LNCAP (cell line): ENCODE measurements around the gene ADORA2B.

Experiments
- TF ChIP-seq, protein P1 (sequence below): fragments of 450-650 bp; IDR thresholded peaks from 2 replicates; pipeline ENCODE4 v1.5.1; 2017; ENCODE audit warnings: mild to moderate bottlenecking

The ADORA2B gene

DNA sequence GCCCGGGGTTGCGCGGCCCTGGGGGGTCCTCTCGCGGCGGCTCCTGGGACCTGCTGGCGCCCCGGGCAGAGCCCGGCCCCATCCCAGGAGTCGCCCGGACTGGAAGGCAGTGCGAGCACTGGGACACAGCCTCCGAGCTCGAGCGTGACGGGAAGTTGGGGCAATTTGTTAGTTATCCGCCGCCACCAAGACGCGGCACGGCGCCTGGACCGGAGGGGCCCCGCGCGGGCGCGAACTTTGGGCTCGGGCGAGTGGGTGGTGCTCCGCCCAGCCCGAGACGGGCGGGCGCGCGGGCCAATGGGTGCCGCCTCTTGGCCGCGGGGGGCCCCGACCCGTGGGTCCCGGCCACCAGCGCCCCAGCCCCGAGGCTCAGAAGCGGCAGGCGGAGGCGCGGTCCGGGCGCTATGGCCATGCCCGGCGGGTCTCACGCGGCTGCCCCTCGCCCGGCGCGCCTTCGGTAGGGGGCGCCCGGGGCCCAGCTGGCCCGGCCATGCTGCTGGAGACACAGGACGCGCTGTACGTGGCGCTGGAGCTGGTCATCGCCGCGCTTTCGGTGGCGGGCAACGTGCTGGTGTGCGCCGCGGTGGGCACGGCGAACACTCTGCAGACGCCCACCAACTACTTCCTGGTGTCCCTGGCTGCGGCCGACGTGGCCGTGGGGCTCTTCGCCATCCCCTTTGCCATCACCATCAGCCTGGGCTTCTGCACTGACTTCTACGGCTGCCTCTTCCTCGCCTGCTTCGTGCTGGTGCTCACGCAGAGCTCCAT lies at the start of gene ADORA2B:
TSS of gene ADORA2B (plus strand) at position 372 of the 768 bp plus-strand sequence. CDS start at position 491, 119 bp downstream.
- TF ChIP-seq, protein P1, sequence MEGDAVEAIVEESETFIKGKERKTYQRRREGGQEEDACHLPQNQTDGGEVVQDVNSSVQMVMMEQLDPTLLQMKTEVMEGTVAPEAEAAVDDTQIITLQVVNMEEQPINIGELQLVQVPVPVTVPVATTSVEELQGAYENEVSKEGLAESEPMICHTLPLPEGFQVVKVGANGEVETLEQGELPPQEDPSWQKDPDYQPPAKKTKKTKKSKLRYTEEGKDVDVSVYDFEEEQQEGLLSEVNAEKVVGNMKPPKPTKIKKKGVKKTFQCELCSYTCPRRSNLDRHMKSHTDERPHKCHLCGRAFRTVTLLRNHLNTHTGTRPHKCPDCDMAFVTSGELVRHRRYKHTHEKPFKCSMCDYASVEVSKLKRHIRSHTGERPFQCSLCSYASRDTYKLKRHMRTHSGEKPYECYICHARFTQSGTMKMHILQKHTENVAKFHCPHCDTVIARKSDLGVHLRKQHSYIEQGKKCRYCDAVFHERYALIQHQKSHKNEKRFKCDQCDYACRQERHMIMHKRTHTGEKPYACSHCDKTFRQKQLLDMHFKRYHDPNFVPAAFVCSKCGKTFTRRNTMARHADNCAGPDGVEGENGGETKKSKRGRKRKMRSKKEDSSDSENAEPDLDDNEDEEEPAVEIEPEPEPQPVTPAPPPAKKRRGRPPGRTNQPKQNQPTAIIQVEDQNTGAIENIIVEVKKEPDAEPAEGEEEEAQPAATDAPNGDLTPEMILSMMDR: peak; percentile 62

DNA sequence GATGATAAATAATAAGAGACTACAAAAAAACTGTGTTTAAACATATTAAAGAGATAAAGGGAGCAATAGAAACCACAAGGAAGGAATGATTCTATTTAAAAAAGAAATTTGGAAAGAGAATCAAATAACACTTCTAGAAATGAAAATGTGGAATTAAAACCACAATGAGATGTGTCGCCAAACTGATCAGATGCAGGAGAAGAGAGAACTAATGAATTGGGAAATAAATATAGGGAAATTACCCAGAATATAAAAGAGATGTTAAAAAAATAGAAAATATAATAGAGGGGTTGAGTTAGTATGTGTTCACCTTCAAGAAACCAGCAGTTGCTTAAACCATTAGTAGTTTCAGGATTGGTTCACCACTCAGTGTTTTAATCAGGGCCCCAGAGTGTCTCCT lies 48.7 kb upstream of the ADORA2B start:
- TF ChIP-seq, protein P1: no peak

DNA sequence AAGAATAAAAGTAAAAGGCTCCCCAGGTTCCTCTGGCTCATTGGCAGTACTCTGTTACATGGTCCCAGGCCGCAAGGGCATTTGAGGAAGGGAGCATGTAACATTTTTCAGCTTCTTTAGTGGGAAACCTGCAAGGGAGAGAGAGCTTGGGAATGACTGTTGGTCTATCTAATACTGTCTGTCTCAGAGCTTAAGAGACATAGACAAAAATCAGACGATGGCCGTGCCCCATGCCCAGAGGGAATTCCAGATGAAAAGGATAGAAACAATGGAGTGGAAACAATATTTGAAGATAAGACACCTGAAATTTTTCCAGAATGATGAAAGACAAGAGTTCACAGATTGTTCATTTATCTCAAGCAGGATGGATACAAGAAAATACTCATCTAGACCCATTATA lies 48.1 kb upstream of the ADORA2B start:
- TF ChIP-seq, protein P1: no peak

DNA sequence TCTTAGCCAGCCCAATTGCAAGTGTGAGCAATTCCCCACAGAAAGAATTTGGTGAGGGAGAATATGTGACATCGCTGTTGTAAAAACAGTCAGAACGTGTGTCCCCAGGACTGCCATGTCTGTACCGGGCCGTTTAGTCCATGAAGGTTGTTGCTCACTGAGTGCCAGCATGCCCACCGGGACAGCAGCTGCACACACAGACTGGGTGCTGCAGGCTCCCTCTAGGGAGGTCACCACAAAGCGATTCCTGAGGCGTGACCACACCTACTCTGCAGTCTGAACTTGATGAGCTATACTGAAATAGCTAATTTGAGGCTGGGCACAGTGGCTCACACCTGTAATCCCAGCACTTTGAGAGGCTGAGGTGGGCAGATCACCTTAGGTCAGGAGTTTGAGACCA lies 44.1 kb upstream of the ADORA2B start:
- TF ChIP-seq, protein P1: no peak

DNA sequence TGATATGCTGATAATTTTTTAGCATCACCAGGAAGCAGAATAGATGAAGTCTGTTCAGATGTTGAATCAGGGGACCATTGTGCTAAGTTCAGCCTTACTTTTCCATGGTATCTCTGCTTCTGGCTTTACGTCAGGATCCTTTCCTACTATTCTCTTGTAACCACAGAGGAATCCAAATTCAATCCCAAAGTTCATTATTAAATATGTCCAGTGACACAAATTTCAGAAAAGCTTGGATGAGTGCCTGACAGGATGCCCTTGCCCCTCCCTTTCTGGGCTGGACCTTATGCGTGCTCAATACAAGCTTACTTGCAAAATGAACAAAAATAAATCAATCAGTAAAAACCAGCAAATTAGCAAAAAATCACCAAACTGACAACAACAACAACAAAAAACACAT lies 37.6 kb upstream of the ADORA2B start:
- TF ChIP-seq, protein P1: no peak

DNA sequence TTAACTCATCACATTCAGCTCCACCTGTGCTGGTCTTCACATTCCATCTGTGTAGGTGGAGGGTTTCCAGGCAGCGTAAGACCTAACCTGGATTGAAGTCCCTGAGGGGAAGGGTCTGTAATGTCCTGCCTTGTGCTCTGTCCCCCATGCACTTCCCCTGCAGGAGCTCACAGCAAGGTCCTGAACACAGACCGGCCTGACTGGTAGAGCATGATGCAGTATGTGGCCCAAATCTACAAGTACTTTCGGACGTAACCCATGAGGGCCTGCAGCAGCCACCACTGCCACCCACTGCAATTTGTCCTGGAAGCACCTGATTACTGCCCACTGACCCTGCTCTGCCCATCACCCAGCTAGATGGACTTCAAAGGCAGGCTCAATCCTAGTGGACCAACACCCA lies 36.6 kb upstream of the ADORA2B start:
- TF ChIP-seq, protein P1: no peak

DNA sequence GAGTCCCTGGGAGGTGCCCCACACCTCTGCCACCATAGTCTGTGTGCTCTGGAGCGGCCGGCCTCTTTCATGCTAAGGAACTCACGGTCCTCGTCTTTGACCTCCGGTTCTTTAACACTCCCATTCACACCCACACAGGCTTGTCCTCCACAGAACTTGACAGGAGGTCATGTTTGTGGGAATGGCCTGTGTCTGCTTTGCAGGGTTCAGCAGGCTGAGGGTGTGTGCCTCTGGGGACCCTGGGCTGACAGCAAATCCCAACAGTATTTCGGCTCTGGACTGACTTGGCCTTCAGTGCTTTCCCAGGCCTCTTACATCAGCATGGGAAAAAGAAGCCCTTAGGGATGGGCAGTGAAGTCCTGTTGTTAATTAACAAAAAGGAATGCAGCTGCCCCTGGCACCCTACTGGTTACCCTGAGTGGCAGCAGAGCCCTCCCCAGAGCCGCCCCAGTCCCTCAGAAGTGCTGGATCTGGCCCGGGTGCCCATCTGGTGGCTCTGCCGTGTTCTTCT lies 35.4 kb upstream of the ADORA2B start:
- TF ChIP-seq, protein P1: no peak
